GM23338 (cell line): ENCODE data around the gene HLCS.

ENCODE experiments used
- CTCF ChIP-seq, 2 experiments: fragments of 200-600 bp in 1 of 2; sonication (generic) in 1 of 2; conservative IDR thresholded peaks; 2 replicates each; pipeline versions ENCODE4 v1.5.1 to v1.6.1; 2016 to 2017; ENCODE audit warnings: antibody characterized with exemption in 2 of 2, low read depth in 2 of 2, mild to moderate bottlenecking in 2 of 2, moderate library complexity in 1 of 2
- EZH2 ChIP-seq: fragments of 200-600 bp; sonication (generic); IDR thresholded peaks from one replicate; pipeline ENCODE4 v1.8.0; 2017; ENCODE audit warnings: antibody characterized with exemption, mild to moderate bottlenecking, low read depth; ENCODE audit not compliant: unreplicated experiment
- EZH2phosphoT487 ChIP-seq: fragments of 200-600 bp; sonication (generic); IDR thresholded peaks from one replicate; pipeline ENCODE4 v1.8.1; 2018; ENCODE audit warnings: antibody characterized with exemption; ENCODE audit not compliant: unreplicated experiment
- NANOG ChIP-seq: IDR thresholded peaks from 2 replicates; pipeline ENCODE4 v1.6.1; 2016; ENCODE audit warnings: antibody characterized with exemption, borderline replicate concordance
- POLR2AphosphoS5 ChIP-seq: IDR thresholded peaks from 2 replicates; pipeline ENCODE4 v1.6.1; 2016; ENCODE audit warnings: antibody characterized with exemption, low read depth
- REST ChIP-seq: IDR thresholded peaks from one replicate; pipeline ENCODE4 v1.6.1; 2018; ENCODE audit warnings: antibody characterized with exemption; ENCODE audit not compliant: unreplicated experiment
- STAT1 ChIP-seq: IDR thresholded peaks from one replicate; pipeline ENCODE4 v1.6.1; 2016; ENCODE audit warnings: antibody characterized with exemption; ENCODE audit not compliant: unreplicated experiment
- ZNF462 ChIP-seq: fragments of 250-450 bp; sonication (Bioruptor Pico); IDR thresholded peaks from 2 replicates; pipeline ENCODE4 v1.5.0; 2020; ENCODE audit warnings: mild to moderate bottlenecking, moderate library complexity
- TF ChIP-seq, protein P1 (sequence below): IDR thresholded peaks from 2 replicates; pipeline ENCODE4 v1.6.1; 2016; ENCODE audit warnings: antibody characterized with exemption

- TF ChIP-seq POLR2AphosphoS5, result no peak
- no peak for TF ChIP-seq CTCF (conservative IDR thresholded peaks at IDR 0.05; ENCODE audit: low read depth in 2 of 2)
- no peak for TF ChIP-seq ZNF462
- TF ChIP-seq, protein P1, sequence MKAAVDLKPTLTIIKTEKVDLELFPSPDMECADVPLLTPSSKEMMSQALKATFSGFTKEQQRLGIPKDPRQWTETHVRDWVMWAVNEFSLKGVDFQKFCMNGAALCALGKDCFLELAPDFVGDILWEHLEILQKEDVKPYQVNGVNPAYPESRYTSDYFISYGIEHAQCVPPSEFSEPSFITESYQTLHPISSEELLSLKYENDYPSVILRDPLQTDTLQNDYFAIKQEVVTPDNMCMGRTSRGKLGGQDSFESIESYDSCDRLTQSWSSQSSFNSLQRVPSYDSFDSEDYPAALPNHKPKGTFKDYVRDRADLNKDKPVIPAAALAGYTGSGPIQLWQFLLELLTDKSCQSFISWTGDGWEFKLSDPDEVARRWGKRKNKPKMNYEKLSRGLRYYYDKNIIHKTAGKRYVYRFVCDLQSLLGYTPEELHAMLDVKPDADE, result no peak
- no peak for TF ChIP-seq REST
- TF ChIP-seq EZH2, result no peak
- no peak for TF ChIP-seq STAT1
- no peak for TF ChIP-seq NANOG
- no peak for TF ChIP-seq EZH2phosphoT487
Measured at GRCh38 chr21:36893581-36893980, 72.9 kb downstream of the HLCS start.
